K562 (cell line): ENCODE results near the gene KNTC1. TPM values are rescaled to one million over a fixed set of nuclear protein-coding genes. Genes with fewer than 3 reads are reported as not detected.

Experiments
- ATF3 ChIP-seq, 2 experiments: fragments of 450-650 bp in 1 of 2; sonication (generic) in 1 of 2; formaldehyde crosslinking in 1 of 2; IDR thresholded peaks in 1 of 2; conservative IDR thresholded peaks in 1 of 2; 2 replicates each; pipeline versions ENCODE4 v1.6.1 to v1.8.1; 2016 to 2023; ENCODE audit warnings: mild to moderate bottlenecking in 2 of 2, moderate library complexity in 2 of 2, inconsistent platforms in 1 of 2, missing genetic modification reagents in 1 of 2
- CHD1 ChIP-seq: fragments of 200-600 bp; sonication (generic); IDR thresholded peaks from one replicate; pipeline ENCODE4 v1.6.1; 2012; ENCODE audit warnings: mild to moderate bottlenecking, moderate library complexity, low read length, inconsistent platforms
- ETV1 ChIP-seq: fragments of 450-650 bp; conservative IDR thresholded peaks from 2 replicates; pipeline ENCODE4 v1.6.1; 2016; ENCODE audit warnings: missing genetic modification characterization, control low read depth, low read depth, missing compliant biosample characterization
- FOXM1 ChIP-seq, 2 experiments: fragments of 450-650 bp in 1 of 2; sonication (generic) in 1 of 2; formaldehyde crosslinking in 1 of 2; IDR thresholded peaks; 2 replicates each; pipeline versions ENCODE4 v1.6.1 to v1.9.0; 2017 to 2022; ENCODE audit warnings: low read depth in 2 of 2, mild to moderate bottlenecking in 2 of 2, missing genetic modification reagents in 1 of 2, moderate library complexity in 1 of 2
- HDAC1 ChIP-seq, 2 experiments: fragments of 450-650 bp; IDR thresholded peaks; 2 replicates each; pipeline ENCODE4 v1.6.1; 2016 to 2017; ENCODE audit warnings: inconsistent platforms in 1 of 2, mild to moderate bottlenecking in 1 of 2, moderate library complexity in 1 of 2
- POU5F1 ChIP-seq: fragments of 150-350 bp; IDR thresholded peaks from 2 replicates; pipeline ENCODE4 v1.6.1; 2014; ENCODE audit warnings: borderline replicate concordance, low read length, low read depth, mild to moderate bottlenecking; ENCODE audit not compliant: partially characterized antibody
- TCF3 ChIP-seq: sonication (generic); formaldehyde crosslinking; IDR thresholded peaks from 2 replicates; pipeline ENCODE4 v1.4.0; 2020; ENCODE audit warnings: mild to moderate bottlenecking, missing genetic modification reagents
- TFAP4 ChIP-seq: sonication (generic); formaldehyde crosslinking; IDR thresholded peaks from 2 replicates; pipeline ENCODE4 v1.8.0; 2022; ENCODE audit warnings: missing genetic modification reagents, mild to moderate bottlenecking, moderate library complexity, borderline replicate concordance
- TRIM28 ChIP-seq: fragments of 450-650 bp; IDR thresholded peaks from 2 replicates; pipeline ENCODE4 v1.6.1; 2017
- UBTF ChIP-seq, 2 experiments: IDR thresholded peaks; 2 replicates each; pipeline ENCODE4 v1.6.1; 2012; ENCODE audit warnings: improper control_type of control experiment in 2 of 2, low read depth in 2 of 2, low read length in 2 of 2, borderline replicate concordance in 1 of 2
- XRCC5 ChIP-seq: fragments of 200-400 bp; formaldehyde crosslinking; IDR thresholded peaks from 2 replicates; pipeline ENCODE4 v1.6.1; 2017; ENCODE audit warnings: low read depth, mild to moderate bottlenecking, low read length
- ZNF197 ChIP-seq: fragments of 200-800 bp; sonication (Bioruptor generic); IDR thresholded peaks from 2 replicates; pipeline ENCODE4 v1.6.1; 2016; ENCODE audit warnings: low read depth, missing genetic modification characterization, missing compliant biosample characterization
- ZNF644 ChIP-seq: fragments of 200-800 bp; sonication (Bioruptor generic); IDR thresholded peaks from 2 replicates; pipeline ENCODE4 v1.6.1; 2016; ENCODE audit warnings: low read depth, missing genetic modification characterization, missing compliant biosample characterization
- polyA plus RNA-seq, 8 experiments: library from polyadenylated mRNA; depleted of rRNA in 4 of 8; stranded (reverse) in 5 of 8; unstranded in 3 of 8; fragments of >200 nt; fragmentation: Nextera tagmentation in 2 of 8; fragmentation: Illumina TruSeq in 1 of 8; extraction: Ambion mirVana in 2 of 8; extraction: Trizol in 1 of 8; gene quantifications; 2 replicates each; pipeline versions ENCODE4 v1.2.1 to v1.2.3, GENCODE V29; 2011 to 2014; ENCODE audit warnings: inconsistent platforms in 1 of 8, missing spikeins in 1 of 8
- total RNA-seq, 7 experiments: library from RNA; depleted of rRNA in 6 of 7; stranded (reverse); fragments of >200 nt in 6 of 7; fragmentation: Illumina TruSeq in 2 of 7; extraction: Trizol in 2 of 7; gene quantifications; 2 replicates each; pipeline versions ENCODE4 v1.2.1 to v1.2.3, GENCODE V29; 2011 to 2021; ENCODE audit warnings: low replicate concordance in 1 of 7
- TF ChIP-seq, protein P1 (sequence below): fragments of 450-650 bp; IDR thresholded peaks from 2 replicates; pipeline ENCODE4 v1.6.1; 2017; ENCODE audit warnings: antibody characterized with exemption, mild to moderate bottlenecking
- TF ChIP-seq, protein P2 (sequence below): fragments of 450-650 bp; IDR thresholded peaks from 2 replicates; pipeline ENCODE4 v1.6.1; 2016

Gene KNTC1
- total and polyA plus RNA-seq, 9 of the 15 experiments (the other 6 are each of a cell fraction or from before 2014, with no cell fraction given), result 38.9 to 135 (median 99.6) TPM

DNA sequence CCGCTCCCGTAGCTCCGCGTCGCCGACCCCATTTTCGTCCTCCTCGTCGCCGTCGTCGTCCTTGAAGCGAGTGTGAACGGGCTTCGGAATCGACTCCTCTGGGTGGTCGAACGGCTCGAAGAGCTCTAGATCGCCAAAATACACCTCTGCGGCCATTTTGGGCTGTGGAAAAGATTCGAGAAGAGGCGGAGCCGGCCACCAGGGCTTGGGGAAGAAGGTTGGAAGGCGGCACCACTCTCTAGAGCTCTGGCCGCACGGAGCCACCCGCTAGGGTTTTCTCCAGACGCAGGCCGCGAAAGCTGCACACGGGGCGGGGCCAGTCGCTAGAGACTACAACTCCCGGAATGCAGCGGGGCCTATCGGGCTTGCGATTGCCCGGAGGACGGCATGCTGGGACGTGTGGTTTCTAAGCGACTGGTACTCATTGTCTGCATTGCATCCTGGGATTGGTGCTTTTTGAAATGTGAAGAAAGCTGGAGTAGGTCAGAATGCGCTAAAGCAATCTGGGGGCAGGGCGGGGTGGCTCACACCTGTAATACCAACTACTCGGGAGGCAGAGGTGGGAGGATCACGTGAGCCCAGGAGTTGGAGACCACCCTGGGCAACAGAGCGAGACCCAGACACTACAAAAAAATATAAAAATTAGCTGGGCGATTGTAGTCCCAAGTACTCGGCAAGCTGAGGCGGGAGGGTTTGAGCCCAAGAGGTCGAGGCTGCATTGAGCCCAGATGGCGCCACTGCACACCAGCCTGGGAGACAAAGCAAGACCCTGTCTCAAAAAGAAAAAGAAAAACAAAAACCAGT is 26.2 kb upstream of the KNTC1 start, which contains the start of gene ZCCHC8 (continued):
- TF ChIP-seq ZNF644 (tag), result peak; percentile 88; the same call in 1 of the 2 replicates
- no peak for TF ChIP-seq ETV1
- TF ChIP-seq UBTF (IDR thresholded peaks at IDR 0.05; ENCODE audit: borderline replicate concordance in 1 of 2, low read depth in 2 of 2, low read length in 2 of 2), result peak; percentile 87 to 91
- TF ChIP-seq TCF3 (CRISPR knock-in tag), result peak; percentile 8
- TF ChIP-seq, protein P1, sequence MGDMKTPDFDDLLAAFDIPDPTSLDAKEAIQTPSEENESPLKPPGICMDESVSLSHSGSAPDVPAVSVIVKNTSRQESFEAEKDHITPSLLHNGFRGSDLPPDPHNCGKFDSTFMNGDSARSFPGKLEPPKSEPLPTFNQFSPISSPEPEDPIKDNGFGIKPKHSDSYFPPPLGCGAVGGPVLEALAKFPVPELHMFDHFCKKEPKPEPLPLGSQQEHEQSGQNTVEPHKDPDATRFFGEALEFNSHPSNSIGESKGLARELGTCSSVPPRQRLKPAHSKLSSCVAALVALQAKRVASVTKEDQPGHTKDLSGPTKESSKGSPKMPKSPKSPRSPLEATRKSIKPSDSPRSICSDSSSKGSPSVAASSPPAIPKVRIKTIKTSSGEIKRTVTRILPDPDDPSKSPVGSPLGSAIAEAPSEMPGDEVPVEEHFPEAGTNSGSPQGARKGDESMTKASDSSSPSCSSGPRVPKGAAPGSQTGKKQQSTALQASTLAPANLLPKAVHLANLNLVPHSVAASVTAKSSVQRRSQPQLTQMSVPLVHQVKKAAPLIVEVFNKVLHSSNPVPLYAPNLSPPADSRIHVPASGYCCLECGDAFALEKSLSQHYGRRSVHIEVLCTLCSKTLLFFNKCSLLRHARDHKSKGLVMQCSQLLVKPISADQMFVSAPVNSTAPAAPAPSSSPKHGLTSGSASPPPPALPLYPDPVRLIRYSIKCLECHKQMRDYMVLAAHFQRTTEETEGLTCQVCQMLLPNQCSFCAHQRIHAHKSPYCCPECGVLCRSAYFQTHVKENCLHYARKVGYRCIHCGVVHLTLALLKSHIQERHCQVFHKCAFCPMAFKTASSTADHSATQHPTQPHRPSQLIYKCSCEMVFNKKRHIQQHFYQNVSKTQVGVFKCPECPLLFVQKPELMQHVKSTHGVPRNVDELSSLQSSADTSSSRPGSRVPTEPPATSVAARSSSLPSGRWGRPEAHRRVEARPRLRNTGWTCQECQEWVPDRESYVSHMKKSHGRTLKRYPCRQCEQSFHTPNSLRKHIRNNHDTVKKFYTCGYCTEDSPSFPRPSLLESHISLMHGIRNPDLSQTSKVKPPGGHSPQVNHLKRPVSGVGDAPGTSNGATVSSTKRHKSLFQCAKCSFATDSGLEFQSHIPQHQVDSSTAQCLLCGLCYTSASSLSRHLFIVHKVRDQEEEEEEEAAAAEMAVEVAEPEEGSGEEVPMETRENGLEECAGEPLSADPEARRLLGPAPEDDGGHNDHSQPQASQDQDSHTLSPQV, result peak; percentile 30; the same call in 1 of the 2 replicates
- TF ChIP-seq CHD1, result no peak
- TF ChIP-seq HDAC1 (IDR thresholded peaks at IDR 0.05), result peak in 1 of 2 experiments; percentile 17; a peak in 1 of 4 replicates
- 0 out of 2 replicates have a peak, but pooled peaks have one; percentile 19 for TF ChIP-seq TRIM28
- no peak; the same call in 1 of the 2 replicates for TF ChIP-seq XRCC5
- TF ChIP-seq ATF3 (IDR thresholded peaks at IDR 0.05), result no peak
- peak; percentile 51 for TF ChIP-seq ATF3 (CRISPR knock-in tag; conservative IDR thresholded peaks at IDR 0.05)
- peak; percentile 88 for TF ChIP-seq ZNF197 (CRISPR knock-in tag)
- TF ChIP-seq, protein P2, sequence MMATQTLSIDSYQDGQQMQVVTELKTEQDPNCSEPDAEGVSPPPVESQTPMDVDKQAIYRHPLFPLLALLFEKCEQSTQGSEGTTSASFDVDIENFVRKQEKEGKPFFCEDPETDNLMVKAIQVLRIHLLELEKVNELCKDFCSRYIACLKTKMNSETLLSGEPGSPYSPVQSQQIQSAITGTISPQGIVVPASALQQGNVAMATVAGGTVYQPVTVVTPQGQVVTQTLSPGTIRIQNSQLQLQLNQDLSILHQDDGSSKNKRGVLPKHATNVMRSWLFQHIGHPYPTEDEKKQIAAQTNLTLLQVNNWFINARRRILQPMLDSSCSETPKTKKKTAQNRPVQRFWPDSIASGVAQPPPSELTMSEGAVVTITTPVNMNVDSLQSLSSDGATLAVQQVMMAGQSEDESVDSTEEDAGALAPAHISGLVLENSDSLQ, result peak; percentile 55
- peak; percentile 63 for TF ChIP-seq POU5F1
- peak; percentile 90 for TF ChIP-seq FOXM1 (IDR thresholded peaks at IDR 0.05; ENCODE audit: low read depth)
- no peak for TF ChIP-seq FOXM1 (CRISPR knock-in tag; IDR thresholded peaks at IDR 0.05; ENCODE audit: low read depth)
- peak; percentile 88 for TF ChIP-seq TFAP4 (CRISPR knock-in tag)
